ENCODE measurements around the gene PLEKHA7.
"Not testable (repeated sequence)": the region's sequence is repeated elsewhere in the genome, so short reads cannot be mapped to it uniquely, and the experiment has no call there.

PLEKHA7 gene

GRCh38 chr11:16941935-16942334 lies 72.3 kb downstream of the PLEKHA7 start:
- DNase-seq: no peak

DNA sequence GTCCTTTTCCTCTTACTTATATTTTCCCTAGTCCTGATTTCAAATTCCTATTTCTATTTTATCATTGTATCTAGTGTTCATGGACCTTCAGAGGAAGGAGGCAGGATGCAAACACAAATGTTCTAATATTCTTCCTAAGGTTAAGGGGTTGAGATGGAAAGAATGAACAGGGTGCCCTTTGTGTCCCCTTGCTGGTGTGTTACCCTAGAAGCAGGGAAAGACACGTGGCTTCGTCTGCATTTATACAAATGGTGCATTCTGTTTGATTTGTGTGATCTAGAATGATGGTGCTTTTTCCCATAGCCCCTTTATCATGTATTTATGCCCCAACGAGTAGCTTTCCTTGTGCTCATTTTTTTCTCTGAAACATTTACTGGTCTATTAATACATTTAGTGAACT lies 76.2 kb downstream of the PLEKHA7 start:
- no peak for DNase-seq

DNA sequence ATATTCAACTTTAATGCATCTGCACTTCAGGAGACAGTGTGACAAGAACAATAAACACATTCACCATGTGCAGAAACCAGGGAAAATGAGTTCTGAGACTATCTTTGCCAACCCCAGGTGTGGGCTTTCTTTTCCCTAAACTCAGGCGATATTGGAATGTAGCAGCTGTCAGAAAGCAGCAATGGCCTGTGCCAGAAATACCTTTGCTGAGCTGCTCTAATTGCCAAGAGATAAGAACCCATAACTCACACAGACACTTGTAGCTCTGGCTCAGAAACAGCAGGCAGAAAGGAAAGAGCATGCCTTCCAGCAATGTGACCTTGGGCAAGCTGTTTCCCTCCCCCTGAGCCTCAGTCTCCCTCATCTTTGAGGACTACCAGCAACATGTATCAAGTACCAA lies 77.6 kb downstream of the PLEKHA7 start:
- no peak for DNase-seq

- DNase-seq: peak; percentile 64
These were observed 78.5 kb downstream of the PLEKHA7 start for GRCh38 chr11:16935518-16936302.

DNA sequence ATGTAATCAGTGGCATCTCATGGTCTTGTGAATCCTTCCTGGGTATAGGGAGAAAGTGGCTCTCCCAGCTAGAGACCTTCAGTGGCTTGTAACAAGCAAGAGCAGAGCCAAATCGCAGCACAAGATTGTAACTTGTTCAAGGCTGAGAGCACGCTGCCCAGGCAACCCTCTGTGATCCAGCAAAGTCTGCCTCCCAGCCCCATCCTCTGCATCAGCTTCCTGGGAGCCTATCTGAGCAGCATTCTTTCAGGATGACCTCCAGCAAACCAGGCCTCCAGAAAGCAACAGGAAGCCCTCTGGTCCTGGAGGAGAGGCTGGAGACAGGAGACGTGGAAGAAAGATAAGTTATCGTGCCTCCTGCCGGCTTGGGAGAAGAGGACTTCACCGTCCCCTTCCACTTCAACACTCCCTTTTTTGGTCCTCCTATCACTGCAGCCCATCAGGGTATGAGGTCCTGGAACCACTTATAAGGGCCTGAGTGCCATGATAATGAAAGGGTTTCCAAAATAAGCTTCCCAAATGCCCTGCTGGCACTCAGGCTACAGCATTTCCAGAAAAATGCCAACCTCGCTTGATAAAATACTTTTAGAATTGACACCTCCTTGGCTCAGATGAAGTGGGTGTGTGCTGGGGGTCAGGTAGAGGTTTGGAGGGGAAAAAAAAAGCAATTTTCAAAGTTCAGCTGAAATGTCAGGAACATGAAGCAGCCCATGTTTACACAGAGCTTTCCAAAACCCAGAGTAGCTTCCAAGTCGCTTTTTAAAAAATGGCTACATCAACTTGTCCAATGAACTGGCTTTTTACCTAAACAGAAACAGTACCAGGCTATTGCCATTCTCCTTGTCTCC lies 80.2 kb downstream of the PLEKHA7 start:
- peak; percentile 12 for DNase-seq

- no peak for DNase-seq
These were observed 80.9 kb downstream of the PLEKHA7 start for GRCh38 chr11:16933291-16933690.

DNA sequence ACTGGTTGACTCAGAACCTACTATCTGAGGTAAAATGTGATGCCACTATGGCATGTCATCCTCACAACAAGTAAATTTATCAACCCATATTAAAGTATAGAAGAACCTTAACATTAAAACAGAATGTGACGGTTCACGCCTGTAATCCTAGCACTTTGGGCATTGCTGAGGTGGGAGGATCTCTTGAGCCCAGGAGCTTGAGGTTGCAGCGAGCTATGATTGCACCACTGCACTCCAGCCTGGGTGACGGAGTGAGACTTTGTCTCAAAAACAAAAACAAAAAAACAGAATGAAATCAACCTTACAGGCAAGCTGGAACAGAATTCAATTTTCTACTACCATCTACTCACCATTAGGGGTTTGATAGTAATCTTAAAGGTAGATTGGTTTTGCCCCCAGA lies 86.2 kb downstream of the PLEKHA7 start:
- DNase-seq: no peak

- peak; percentile 41 for DNase-seq
These were observed 87.2 kb downstream of the PLEKHA7 start for GRCh38 chr11:16926883-16927626.

DNA sequence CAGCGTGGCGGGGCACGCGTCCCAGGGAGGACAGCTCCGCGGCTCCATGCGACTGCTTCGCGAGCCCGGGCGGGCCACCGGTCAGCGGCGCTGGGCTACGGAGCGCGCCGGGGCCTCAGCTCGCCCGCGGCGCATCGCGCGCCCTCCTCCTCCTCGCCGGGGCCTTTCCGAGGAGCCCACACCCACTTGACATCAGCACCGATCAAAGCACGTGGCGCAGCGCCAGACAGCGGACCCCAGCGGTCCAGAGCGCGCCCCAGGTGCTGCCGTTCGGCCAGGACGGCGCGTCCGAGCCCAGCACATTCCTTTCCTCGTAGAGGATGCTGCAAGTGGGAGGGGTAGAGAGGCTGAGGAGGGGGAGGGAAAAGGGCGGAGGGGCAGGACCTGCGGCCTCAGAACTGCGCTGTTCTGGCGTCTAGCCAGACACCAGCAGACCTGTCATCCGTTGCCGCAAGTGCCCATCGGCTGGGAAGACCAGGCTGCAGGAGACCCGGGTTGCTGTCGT lies 88.6 kb downstream of the PLEKHA7 start:
- no peak for DNase-seq

DNA sequence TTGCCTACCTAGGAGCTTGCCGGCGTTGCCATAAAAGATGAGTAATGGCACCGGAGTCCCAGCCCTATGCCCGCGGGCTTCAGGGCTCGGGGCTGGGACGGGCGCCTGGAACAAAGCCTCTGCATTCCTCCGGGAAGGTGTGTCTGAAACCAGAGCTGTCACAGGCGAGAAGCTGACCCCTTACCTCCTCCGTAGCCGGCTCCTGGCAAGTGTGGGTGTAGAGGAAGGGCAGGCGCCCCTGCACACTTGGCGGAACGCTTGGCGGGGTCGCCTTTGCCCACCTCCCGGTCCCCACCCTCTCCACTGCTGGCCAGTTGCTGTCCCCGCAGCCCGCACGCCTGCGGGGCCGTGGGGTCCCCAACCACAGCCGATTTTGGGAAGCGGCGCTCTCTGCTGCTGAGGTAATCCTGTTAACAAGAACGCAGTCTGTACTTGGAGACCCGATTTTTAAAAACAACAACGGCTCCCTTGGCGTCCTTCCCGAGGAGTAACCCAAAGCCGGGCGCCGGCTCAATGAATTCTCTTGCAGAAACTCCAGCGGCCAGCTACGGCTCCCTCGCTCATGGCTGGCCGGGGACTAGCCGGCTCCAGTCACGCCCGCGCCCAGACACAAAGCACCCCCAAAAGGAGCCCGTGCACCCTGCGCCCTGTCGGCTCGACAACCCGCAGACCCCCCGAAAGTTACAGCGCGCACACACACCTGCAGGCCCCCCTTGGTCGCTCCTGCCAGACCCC lies 89.2 kb downstream of the PLEKHA7 start:
- no peak for DNase-seq

DNA sequence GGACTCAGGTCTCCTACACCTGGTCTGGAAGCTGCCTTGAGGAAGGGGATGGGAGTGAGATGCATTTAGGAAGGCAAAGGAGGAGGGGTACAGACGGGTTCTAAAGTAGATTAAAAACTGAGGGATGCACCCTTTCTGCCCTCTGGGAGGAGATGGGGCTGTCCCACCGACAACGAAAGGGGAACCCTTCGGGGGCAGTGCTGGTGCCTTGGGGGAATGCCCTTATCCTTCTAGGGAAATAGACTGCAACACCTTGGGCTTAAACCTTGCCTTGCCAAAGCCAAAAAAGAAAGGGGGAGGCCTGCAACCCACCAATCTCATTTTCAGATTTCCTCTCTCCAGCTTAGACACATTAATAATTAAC lies 89.8 kb downstream of the PLEKHA7 start:
- no peak for DNase-seq

GRCh38 chr11:16923987-16924386 lies 90.2 kb downstream of the PLEKHA7 start:
- DNase-seq: no peak

DNA sequence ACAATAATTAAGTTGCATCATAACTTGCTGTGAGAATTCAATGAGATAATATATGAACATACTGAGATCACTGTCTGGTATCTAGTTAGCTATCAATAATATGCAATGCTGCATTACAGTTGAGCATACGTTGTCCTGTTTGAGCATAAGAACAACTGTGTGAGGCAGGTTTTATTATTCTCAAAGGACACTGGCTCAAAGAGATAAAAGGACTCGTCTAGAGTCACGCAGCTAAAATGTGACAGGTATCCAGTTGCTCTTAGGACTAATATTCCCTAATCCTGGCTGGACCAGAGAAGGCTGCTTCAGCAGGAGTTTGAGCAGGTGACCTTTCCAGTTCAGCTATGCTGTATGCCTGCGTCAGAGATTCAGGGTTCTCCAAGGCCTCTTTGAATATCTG lies 92.5 kb downstream of the PLEKHA7 start:
- DNase-seq: no peak

DNA sequence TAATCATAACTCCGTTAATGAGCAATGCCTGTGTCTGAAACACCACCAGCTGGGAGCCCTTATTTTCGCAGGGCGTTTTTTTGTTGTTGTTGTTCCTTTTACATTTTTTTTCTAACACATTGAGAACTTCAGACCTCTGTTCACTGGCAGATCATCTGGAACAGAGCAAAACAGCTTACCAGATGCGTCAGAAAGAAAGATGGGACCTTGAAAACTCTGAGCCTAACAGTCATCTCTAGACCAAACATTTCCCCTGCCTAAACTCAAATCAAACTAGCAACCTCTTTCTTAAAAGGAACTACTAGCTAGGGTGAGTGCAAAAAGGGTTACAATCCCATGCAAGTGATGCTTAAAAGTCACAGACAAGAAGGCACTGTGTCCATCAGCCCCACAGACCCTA lies 93.2 kb downstream of the PLEKHA7 start:
- no peak for DNase-seq

GRCh38 chr11:16920559-16920958 lies 93.7 kb downstream of the PLEKHA7 start:
- DNase-seq: no peak

DNA sequence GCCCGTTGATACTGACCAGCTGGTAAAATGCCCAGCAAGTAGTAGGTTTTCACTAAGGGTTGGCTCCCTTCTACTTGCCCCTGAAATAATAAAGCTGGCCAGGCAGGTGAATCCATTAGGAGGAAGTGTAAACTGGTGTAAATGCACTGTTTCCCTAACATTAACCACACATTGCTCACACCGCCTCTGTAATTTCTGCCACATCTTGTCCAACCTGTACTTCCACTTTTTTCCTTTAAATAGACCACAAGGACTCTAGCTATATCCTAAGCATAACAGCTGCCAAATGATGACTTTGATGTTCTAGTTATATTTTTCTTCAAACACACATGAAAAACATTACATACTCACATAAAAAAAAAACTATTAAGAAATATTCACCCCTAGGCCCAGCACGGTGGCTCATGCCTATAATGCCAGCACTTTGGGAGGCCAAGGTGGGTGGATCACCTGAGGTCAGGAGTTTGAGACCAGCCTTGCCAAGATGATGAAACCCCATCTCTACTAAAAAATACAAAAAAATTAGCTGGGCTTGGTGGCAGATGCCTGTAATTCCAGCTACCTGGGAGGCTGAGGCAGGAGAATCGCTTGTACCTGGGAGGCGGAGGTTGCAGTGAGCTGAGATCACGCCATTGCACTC lies 95.6 kb downstream of the PLEKHA7 start:
- not testable (repeated sequence) for DNase-seq

GRCh38 chr11:16917941-16918340 lies 96.3 kb downstream of the PLEKHA7 start:
- DNase-seq: no peak

- DNase-seq: no peak
These were observed 101.5 kb downstream of the PLEKHA7 start for GRCh38 chr11:16912692-16913111.

DNA sequence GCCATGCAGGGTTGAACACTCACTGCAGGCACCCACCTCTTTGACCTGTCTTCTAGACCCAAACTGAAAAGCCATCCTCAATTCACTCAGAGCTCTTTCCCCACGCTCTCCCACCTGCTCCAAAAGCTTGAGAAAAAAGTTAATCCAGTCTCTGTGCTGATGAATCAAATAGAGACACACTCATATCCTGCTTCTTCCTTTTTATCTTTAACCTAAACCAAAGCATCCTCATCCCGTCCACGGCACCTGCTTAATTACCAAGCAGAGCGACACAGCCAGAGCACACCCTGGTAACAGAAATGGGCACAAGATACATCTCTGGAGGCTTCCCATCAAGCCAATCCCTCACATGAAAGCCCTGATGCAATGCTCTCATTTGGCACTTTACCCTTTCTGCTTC lies 102.6 kb downstream of the PLEKHA7 start:
- DNase-seq: no peak

- DNase-seq: no peak
These were observed 103.0 kb downstream of the PLEKHA7 start for GRCh38 chr11:16911186-16911585.

DNA sequence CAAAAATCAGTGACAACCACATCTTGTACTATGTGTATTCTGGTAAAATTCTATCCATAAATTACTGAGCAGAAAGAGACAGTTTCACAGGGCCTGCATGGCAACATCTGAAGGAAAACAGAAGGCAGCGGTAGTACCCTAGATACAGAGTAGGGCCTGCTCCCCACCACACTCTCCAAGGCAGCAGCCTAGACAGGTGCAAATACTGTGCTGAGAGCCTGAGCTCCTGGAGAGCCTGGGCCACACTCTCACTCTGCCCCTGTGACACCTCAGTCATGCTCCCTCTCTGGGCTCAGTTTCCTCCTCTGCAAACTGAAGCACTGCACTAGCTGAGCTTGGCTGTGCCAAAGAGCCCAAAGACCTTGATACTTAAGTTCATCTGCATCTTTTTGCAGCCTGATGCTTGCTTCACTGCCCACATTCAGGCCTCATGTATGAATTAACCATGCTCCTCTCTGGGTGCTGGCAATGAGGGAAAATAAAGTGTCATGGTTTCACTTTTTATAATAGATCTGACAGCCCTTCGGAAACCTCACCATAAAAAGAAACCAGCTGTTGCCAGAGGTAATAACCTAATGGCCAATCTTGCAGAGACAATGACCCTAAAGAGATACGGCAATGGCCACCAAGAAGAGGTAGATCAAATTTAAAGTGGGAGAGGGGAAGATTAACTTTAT lies 104.7 kb downstream of the PLEKHA7 start:
- DNase-seq: no peak

GRCh38 chr11:16905375-16905774 lies 108.8 kb downstream of the PLEKHA7 start:
- no peak for DNase-seq

Measured in OCI-M1 (cell line).